ENCODE data around the gene NAT9.

NAT9 gene

DNA sequence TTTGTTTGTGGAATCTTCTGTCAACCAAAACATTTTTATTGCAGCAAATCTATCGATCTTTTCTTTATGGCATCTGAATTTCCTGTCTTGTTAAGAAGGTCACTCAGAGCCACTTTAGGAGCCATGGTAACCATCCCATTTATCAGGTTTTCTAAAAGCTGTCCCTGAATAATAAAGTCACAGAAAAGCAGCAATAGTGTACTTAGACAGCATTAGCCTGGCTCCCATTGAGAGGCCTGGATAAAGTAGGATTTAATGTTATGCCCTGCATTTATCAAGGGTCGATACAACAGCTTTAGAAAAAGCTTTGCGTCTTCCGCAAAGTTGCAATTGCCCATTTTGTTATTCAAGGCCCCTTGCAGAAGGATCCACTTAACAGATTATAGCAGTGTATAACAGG, 53.4 kb downstream of the NAT9 start:
- DNase-seq = no peak

All from SIG-M5 (cell line).